Endometrial microvascular endothelial cells (primary cell): Measurements from ENCODE around the gene HTRA2. TPM values are rescaled to one million over a fixed set of nuclear protein-coding genes. Genes with fewer than 3 reads are reported as not detected.
"Not testable (repeated sequence)": the region's sequence is repeated elsewhere in the genome, so short reads cannot be mapped to it uniquely, and the experiment has no call there.

Source experiments
- in situ Hi-C: cut with HindIII; loops from 2 replicates; pipeline ENCODE4 v1.10.0; 2017; ENCODE audit warnings: low sequenced_read_pairs, low pct_unique_long_range_greater_than_20kb; ENCODE audit errors: inconsistent ontology term
- total RNA-seq: library from RNA; depleted of rRNA; stranded (reverse); fragments of >200 nt; gene quantifications from one replicate; pipeline ENCODE4 v1.2.3, GENCODE V29; 2015; ENCODE audit errors: inconsistent ontology term

HTRA2 gene
- total RNA-seq, 1 donor from 2014 or later = 42.1 TPM

GRCh38 chr2:74553892-74554819 lies 24.4 kb downstream of the HTRA2 start, which contains the start of the genes DOK1 and LOXL3:
TSS of gene DOK1 (plus strand) at chr2:74554720. CDS start at chr2:74554755, 35 bp downstream.
TSS of gene LOXL3 (minus strand) at chr2:74553942. CDS start at chr2:74552634, 1,308 bp downstream.
- in situ Hi-C loops = no loop called here

- in situ Hi-C loops = no loop called here
These were observed 25.2 kb downstream of the HTRA2 start for GRCh38 chr2:74554820-74555531.

DNA sequence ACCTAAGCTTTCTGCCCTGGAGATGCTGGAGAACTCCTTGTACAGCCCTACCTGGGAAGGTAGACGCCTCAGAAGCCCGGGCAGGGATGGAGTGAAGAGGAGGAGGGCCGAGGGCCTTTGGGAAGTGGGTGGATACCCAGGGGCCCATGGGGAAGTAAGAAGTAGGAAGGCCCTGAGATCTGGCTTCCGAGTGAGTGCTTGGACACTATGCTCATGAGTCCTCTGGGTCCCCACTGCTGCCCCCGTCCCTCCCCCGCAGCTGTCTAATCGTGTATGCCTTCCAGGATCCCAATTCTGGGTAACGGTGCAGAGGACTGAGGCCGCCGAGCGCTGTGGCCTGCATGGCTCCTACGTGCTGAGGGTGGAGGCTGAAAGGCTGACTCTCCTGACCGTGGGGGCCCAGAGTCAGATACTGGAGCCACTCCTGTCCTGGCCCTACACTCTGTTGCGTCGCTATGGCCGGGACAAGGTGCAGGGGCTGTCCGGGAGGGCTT lies 25.9 kb downstream of the HTRA2 start:
- in situ Hi-C loops = no loop called here

GRCh38 chr2:74556159-74556558 lies 26.4 kb downstream of the HTRA2 start:
- in situ Hi-C loops = no loop called here

- in situ Hi-C loops = no loop called here
These were observed 27.2 kb downstream of the HTRA2 start for GRCh38 chr2:74556831-74557370.

DNA sequence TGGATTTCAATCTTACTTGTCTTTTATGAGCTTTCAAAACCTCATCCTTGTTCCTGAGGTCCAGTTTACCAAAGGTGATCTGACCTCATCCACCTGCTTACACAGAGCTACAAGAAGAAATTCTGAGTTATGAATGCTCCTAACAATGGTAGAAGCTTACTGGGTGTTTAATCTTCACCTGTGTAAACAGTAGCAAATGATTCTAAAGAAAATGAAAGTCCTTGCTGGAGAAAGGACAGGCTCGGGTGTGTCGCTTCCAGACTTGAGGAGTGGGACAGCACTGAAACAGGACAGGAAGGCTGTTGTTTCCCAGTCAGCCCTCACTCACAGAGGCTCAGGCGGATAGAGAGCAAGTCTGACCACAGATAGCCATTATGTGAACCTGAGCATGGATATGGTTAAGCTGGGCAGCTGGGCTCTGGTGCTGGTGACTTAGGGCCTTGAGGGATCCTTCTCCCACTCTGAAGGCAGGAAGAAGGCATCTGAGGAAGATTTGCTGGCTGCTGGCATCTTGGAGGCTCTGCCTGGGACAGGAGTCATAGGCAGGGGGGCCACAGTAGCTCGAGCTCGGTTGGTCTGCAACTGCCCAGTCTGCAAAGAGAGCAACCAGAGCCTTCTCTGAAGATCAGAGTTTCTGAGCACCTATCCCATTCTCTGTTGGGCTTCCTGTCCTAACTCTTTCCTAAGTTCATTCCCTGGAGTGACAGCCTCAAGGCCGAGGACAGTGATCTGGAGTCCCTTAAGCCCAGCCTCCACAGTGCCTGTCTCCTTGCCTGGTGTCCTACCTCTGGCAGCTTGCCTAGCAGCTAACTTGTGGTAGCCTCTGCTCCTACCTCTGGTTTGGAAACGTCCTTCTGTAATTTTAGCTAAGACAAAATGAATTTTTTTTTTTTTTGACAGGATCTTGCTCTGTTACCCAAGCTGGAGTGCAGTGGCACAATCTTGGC lies 28.8 kb downstream of the HTRA2 start:
- in situ Hi-C loops = no loop called here

GRCh38 chr2:74559912-74560311 lies 30.2 kb downstream of the HTRA2 start:
- in situ Hi-C loops = no loop called here

- in situ Hi-C loops = no loop called here
These were observed 30.9 kb downstream of the HTRA2 start for GRCh38 chr2:74560591-74560990.

GRCh38 chr2:74561022-74561421 lies 31.3 kb downstream of the HTRA2 start:
- in situ Hi-C loops = not testable (repeated sequence)

DNA sequence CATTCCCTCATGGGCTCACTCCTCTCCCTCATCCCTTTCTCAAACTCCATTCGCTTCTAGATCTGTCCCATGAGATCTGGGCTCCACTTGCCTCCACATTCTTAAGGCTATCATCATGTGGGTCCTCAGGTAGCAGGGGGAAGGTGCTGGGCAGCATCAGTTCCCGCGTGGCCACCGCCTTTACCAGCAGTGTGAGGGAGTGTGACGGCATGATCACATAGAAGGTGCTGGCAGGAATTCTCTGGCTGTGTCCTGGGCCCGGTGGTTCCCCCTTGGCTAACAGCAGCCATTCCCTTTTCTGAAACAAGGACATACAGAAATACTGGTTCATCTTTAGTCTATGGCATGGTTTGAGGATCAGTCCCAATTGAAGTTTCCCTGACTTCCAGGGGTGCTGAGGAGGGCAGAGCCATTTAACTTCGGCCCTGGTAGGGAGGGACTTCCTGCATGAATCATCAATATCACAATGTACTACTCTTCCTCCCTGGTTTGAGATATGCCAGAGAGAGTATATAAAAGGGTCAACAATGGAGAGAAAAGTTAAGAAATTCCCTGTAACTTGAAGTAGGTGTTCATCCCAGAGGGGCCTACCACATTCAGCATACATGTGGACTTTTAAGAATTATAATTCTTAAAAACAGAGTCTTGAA lies 32.5 kb downstream of the HTRA2 start:
- in situ Hi-C loops = no loop called here

DNA sequence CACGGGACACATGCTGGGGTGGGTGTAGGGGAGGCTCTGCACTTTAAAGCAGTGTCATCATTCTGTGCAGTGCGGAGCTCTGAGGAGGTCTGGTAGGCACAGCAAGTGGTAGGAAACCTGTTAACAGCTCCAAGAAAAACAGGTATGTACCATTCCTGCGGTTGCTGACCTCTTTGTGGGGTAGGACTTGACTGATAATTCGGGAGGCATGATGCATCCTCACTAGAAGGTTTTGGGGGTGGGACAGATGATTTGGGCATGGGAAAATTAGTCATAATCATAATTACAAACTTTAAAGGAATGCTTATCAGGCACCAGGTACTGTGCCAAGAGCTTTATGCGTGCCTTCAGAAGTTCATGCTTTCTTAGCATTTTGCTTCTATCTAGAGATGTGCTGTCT lies 34.5 kb downstream of the HTRA2 start:
- in situ Hi-C loops = no loop called here

GRCh38 chr2:74566076-74566753 lies 36.5 kb downstream of the HTRA2 start:
- in situ Hi-C loops = no loop called here

DNA sequence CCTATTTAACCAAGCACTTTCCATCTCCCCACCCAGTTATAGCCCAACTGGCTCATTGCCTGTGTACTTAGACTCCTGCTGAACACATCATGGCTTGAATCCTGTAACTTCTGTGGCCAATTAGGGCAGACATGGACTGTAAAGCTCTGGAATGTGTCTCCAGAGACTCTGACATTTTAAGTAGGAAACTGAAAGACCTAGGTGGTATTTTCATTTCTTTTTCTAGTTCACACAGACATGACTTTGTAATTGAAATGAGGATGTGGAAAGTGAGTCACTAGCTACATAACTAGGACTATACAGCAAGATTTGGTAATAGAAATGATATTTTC lies 37.0 kb downstream of the HTRA2 start:
- in situ Hi-C loops = no loop called here

DNA sequence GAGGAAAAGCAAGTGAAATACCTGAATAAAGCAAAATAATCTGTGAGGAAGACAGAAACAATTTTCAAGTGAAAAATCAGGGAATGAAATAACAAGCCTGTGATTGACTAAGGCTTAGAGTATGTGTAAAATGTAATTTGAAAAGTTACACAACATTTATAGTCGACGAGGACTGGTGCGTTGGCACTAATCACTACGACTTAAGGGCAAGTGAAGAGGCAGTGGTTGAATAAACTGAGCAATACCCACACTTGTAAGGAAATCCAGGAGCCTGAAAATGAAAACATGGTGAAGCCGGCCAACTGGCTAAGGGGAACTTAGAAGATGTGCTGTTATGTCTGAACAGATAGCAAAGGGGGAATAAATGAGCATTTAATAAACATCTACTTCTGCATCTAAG lies 38.1 kb downstream of the HTRA2 start:
- in situ Hi-C loops = no loop called here

- in situ Hi-C loops = no loop called here
These were observed 40.0 kb downstream of the HTRA2 start for GRCh38 chr2:74569686-74570085.

DNA sequence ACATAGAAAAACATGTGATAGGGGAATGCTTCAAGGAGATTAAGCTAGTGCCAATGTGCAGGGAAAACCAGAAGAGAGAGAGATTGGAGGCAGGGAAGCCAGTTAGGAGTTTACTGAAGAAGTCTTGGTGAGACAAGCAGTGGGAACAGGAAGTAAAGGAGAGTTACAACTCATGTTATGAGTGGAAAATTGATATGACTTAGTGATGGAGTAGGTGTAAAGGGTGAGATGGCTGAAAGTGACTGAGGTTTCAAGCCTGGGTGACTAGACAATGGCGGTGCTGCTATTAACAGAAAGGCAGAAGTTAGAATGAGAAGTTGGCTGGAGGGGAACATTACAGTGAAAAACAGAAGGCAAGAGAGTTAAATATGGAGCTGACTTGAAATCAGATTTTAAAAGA lies 41.3 kb downstream of the HTRA2 start:
- in situ Hi-C loops = no loop called here

- in situ Hi-C loops = no loop called here
These were observed 42.6 kb downstream of the HTRA2 start for GRCh38 chr2:74572178-74572925.
